GM19467 (cell line): Measurements from ENCODE around the gene DNMT1.
"Not testable (repeated sequence)": the region's sequence is repeated elsewhere in the genome, so short reads cannot be mapped to it uniquely, and the experiment has no call there.

Experiments
- ATAC-seq: cut with Tn5 transposase; IDR thresholded peaks from one replicate; pipeline ENCODE4 v1.9.1; 2021; ENCODE audit warnings: mild to moderate bottlenecking, moderate library complexity; ENCODE audit not compliant: unreplicated experiment

Gene DNMT1

DNA sequence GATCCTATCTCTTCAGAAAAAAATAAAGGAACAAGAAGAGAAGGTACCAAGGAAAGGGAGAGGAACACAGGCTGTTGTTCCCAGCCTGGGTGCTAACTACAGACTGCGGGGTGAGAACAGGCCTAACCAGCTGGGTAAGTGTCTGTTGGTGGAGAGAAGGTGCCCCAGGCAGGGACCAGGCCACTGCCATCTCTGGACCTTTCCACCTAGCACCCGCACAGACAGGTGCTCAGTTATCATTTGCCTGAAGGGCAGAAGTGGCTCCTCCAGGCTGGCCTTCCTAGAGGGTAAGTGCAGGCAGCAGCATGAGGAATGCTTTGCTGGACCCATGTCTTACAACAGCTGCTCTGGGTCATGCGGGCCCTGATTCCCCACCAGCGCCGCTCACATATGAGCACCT is 10.1 kb downstream of the DNMT1 start:
- no peak for ATAC-seq

DNA sequence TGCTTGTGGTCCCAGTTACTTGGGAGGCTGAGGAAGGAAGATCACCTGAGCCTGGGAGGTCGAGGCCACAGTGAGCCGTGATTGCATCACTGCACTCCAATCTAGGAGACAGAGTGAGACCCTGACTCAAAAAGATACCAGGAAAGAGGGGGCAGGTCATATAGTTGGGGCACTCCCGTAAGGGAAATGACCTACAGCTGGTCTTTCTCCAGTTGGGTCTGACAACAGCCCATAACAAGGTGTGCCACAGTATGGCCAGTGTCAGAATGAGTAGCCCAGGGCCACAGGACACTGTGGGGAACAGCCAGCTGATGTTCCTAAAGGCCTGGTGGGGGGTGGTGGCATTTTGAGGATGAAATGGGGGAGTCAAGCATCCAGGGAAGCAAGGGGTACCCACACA is 10.8 kb downstream of the DNMT1 start:
- no peak for ATAC-seq

DNA sequence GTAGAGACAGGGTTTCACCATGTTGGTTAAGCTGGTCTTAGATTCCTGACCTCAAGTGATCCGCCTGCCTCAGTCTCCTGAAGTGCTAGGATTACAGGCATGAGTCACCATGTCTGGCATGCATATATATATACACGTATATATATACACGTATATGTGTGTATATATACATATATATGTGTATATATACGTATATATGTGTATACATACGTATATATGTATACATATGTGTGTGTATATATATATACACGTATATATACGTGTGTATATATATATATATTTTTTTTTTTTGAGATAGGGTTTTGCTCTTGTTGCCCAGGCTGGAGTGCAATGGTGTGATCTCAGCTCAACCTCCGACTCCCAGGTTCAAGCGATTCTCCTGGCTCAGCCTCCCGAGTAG is 11.9 kb downstream of the DNMT1 start:
- ATAC-seq, result no peak

DNA sequence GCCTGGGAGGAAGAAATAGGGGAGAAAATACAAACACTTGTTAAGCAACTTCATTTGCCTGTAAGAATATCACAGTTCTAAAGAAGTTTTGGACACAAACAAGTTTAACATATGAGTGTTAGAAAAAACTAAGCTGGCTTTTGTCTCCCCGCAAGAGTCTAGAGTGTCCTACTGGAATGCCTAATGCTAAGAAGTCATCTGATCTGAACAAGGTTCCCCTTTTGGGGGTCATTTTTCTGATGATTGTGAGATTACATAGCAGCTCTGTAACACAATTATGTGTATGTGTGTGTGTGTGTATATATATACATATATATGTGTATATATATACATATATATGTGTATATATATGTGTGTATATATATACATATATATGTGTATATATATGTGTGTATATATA is 12.7 kb downstream of the DNMT1 start:
- ATAC-seq, result no peak

DNA sequence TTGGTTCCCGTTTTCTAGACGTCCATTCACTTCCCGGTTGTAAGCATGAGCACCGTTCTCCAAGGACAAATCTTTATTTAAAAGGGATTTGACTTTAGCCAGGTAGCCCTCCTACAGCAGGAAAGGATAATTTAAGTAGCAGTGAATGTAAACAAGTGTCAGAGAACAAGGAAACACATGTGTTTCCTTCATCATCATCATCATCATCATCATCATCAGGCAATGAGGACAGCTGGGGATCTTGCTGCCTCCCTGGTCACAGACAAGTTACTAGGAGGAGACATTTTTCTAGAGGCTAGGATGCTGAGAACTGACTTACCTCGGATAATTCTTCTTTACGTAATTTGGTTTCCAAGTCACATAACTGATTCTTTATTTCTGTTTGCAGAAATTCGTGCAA is 14.3 kb downstream of the DNMT1 start:
- no peak for ATAC-seq

DNA sequence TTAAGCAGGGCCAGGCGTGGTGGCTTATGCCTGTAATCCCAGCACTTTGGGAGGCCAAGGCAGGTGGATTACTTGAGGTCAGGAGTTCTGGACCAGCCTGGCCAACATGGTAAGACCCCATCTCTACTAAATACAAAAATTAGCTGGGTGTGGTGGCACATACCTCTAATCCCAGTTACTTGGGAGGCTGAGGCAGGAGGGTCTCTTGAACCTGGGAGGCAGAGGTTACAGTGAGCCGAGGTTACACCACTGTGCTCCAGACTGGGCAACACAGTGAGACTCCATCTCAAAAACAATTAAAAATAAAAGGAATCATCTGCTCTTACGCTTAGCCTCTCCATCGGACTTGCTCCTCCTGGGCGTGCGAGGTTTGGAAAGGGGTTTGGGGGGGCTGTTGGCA is 14.7 kb downstream of the DNMT1 start:
- ATAC-seq, result not testable (repeated sequence)

DNA sequence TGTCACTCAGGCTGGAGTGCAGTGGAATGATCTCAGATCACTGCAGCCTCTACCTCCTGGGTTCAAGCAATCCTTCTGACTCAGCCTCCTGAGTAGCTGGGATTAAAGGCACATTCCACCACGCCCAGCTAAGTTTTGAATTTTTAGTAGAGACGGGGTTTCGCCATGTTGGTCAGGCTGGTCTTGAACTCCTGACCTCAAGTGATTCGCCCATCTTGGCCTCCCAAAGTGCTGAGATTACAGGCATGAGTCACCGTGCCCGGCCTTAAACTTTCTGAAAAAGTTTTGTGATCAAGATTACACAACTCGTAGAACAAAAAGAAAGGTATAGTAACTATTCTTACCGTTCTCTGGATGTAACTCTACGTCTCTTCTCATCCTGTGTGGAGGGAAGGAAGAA is 21.2 kb downstream of the DNMT1 start:
- ATAC-seq, result no peak

DNA sequence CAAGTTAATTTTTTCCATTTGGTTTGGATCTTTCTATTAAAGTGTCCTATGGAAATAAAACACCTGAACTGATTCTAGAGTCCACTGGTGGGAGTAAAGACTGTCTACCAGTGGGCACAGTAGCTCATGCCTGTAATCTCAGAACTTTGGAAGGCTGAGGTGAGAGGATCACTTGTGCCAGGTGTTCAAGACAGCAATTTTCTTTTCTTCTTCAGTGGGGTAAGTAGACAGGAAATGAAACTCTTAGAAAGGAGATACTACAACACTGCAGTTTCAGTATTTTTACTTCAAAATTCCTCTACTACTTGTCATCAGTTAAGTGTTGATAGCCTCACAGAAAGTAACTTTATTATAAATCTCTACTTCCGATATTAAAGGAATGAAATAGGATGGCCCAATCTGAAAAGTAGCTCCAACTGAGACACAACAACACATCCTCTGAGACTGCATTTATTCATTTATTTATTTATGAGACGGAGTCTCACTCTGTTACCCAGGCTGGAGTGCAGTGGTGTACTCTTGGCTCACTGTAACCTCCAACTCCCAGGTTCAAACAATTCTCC is 26.3 kb downstream of the DNMT1 start:
- no peak for ATAC-seq

DNA sequence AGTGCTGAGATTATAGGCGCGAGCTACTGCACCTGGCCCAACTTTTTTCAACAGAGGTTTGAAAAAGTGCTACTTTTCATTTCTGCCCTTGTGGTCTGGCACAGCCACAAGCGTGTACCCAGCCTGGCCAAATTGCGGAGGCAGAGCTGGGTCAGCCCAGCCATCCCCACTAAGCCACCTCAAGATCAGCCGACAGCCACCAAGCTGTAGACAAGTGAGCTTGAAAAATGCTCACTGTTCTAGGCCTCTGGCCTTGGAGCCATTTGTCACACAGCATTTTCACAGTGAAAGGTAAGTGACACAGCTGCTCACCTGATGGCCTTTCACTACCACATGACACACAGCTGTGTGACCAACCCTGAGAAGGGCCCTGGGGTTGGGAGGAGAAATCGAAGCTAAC is 27.3 kb downstream of the DNMT1 start:
- ATAC-seq, result no peak

DNA sequence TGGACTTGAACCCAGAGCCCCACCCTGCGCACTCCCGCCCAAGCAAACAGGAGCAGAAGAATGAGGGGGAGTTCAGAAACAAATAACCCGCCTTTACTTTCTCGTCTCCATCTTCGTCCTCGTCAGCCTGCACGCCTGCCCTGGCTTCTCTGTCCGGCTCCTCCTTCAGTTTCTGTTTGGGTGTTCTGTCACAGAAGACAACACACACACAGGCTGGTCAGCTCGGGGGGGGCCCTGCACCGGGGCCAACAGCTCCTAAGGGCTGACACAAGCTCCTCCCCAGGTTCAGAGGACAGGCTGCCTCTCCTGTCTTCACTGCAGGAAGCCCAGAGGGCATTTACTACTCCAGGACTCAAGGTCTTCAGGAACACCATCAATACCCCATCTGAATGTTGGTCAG is 28.3 kb downstream of the DNMT1 start:
- ATAC-seq, result not testable (repeated sequence)

DNA sequence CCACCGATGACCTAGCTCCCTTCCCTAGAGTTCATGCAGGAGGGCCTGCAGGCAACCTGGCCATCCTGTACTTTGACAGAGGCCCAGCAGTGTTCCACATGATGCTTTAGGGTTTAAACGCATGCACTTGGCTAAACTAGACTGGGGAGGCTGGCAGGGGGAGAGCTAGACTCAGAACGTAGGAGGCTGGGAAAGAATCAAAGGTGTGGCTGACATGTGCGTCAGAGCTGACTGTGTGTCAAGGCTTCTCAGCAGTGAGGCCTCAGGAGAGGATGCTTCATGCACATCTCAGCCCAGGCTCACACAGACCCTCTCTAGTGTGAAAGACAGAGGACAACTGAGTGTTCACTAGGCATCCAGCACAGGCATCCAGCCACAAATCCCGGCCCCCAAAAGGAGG is 28.7 kb downstream of the DNMT1 start:
- ATAC-seq, result no peak

DNA sequence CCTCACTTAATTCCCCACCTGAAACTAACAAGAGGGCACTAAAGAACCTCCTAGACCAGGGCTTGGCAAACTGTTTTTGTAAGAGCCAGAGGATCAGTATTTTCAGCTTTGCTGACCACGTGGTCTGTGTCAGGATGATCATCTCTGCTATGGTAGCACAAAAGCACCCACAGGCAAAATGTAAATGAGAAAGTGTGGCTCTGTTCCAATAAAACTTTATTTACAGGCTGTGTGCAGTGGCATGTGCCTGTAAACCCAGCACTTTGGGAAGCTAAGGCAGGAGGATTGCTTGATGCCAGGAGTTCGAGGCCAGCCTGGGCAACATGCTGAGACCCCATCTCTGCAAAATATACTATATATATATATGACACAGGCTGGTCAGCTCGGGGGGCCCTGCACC is 31.2 kb downstream of the DNMT1 start:
- no peak for ATAC-seq

DNA sequence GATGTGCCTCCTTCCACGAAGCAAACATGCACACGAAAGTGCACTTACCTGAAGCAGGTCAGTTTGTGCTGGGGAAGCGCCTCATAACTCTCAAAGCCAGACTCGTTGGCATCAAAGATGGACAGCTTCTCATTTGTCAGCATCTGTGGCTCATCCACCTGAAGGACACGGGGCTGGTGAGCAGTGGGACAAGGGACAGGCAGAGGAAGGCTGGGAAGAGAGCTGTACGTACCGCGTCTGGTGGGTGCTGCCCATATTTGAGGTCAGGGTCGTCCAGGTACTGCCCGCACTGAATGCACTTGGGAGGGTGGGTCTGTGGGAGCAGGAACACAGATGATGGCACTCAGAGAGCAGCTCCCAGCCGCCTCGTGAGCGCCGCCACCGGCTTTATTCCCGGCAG is 35.1 kb downstream of the DNMT1 start:
- ATAC-seq, result no peak

DNA sequence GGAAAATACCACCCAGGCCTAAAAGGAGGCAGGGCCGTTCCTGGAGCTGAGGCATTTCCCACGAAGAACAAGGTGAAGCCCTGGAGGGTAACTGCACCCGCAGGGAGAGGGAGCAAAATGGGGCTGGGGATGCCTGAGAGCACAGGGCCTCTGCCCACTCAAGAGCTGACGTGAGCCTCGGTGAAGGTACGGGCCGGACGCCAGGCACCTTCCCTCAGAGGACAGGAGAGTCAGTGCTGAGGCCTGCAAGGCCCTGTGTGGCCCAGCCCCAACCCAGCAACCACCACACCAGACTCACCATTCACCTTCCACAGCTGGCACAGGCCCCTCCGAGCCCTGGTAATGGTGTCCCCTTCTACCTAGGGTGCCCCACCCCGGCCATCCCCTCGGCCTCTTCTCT is 36.3 kb downstream of the DNMT1 start:
- ATAC-seq, result no peak

DNA sequence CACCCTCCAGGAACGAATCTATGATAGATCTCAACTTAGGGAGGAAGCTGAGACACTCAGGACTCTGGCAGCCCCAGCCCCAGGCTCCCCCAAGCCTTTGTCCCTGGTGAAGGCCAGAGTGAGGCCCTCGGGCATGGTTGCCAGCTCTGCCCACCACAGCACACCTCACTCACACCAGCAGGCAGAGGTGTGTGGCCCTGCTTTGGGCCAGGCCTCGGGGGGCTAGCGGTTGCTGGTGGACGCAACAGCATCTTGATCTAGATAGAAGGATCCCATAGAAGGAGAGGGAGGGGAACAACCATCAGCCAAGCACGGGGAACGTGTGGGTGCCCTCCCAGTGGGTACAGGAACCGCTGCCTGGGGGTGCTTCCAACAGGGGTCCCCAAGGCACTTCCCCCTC is 36.7 kb downstream of the DNMT1 start:
- ATAC-seq, result no peak

DNA sequence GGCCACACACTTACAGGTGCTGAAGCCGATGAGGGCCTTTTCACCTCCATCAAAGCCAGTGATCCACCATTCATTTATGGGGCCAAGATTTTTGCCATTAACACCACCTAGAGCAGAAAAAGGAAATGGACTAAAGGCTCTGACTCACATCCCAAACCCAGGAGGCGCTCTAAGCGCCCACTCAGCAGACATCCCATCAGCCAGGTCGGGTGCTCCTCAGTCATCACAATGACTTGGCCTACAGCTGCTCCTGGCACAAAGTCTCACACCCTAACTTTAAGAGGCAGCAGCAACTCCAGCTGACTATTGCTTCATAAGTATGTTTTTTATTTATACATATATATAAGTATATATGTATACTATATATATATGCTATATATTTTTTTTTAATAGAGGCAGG is 38.9 kb downstream of the DNMT1 start:
- ATAC-seq, result no peak

DNA sequence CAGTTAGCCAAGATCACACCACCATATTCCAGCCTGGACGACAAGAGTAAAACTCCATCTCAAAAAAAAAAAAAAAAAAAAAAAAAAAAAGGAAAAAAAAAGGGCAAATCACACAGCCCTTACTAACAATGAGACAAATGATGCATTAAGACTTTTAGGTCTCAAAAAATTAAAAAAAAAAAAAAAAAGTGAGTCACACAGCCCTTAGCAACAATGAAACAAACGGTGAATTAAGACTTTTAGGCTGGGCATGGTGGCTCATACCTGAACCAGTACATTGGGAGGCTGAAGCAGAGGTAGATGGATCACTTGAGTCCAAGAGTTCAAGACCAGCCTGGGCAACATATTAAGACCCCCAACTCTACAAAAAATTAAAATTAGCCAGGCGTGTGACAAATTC is 42.7 kb downstream of the DNMT1 start:
- ATAC-seq, result no peak

DNA sequence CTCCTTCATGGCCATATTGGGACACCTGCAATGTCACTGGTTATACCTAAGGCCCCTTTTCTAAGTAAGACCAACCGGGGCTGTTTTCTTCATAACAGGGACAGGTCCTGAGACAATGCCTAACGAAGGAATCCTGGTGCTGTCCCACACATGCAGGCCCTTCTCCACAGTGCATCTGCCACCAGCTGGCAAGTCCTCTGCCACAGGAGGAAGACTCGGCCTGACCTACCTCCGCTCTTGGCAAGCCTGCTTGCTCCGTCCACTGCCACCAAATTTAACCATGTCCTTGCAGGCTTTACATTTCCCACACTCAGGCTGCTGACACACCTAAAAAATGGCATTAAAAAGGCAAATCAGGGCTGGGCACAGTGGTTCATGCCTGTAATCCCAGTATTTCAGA is 43.2 kb downstream of the DNMT1 start:
- ATAC-seq, result no peak

DNA sequence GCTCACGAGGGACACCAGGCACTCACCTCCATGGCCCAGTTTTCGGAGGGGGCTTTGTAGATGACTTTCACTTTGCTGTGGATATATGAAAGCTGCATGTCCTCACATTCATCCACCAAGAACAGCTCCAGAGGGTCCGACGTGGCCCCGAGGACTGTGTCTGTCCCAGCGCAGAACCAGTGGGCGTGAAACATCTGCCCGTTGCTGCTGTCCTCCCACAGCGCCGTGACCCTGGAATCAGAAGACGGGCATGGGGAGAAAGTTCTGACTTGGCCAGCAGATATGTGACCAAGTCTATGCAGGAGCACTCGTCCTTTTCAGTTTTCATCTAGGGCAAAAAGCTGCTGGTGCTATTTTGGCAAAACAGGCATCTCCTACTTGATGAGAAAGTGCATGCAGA is 45.3 kb downstream of the DNMT1 start:
- no peak for ATAC-seq

DNA sequence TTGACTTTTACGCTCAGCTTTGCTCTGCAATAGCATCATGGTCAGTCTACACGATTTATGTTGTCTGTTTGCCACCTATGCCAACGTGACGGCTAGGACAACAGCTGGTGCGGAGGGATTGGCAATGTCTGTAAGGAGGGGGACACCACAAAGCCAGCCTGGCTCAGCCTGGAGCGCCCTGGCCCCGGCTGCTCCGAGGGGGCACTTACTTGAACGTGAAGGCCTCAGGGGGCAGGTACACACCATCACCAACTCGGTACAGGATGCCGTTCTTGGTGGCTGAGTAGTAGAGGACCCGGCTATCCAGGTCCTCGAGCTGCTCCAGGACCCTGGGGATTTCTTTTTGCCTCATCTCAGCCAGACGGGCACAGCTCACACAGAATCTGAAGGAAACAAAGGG is 48.6 kb downstream of the DNMT1 start:
- no peak for ATAC-seq

DNA sequence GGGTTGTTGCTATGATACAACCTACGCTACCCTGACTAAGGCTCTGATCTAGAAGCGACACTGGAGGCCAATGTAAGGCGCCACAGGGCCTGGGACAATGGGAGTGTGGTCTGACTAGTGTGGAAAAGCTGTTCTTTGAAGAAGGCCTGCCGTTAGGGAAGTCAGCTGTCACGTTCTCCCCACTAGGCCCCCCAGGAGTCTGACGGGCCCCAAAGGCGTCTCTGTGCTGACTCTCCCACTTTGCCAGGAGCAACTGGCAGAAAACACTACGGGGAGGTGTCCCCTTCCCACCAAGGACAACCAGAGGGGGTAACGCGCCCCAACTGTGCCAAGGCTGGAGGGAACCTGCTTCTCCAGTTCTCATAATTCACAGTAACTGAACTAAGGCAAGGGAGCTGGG is 49.7 kb downstream of the DNMT1 start:
- no peak for ATAC-seq

DNA sequence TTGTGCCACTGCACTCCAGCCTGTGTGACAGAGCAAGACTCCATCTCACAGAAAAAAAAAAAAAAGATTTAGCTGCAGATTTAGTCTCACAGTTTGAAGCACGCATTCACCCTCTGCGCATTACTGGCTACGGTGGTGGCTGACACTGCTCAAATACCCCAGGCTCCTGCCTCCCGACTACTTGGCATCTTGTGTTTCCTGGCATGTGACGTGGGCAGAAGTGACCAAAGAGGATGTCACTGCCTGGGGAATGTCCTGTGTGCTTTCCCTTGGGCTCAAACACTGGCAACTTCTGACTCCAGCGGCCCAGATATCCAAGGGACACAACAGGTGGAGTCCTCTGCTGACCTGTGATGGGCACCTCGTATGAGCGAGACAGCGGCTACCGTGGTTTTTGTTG is 50.4 kb downstream of the DNMT1 start:
- no peak for ATAC-seq

DNA sequence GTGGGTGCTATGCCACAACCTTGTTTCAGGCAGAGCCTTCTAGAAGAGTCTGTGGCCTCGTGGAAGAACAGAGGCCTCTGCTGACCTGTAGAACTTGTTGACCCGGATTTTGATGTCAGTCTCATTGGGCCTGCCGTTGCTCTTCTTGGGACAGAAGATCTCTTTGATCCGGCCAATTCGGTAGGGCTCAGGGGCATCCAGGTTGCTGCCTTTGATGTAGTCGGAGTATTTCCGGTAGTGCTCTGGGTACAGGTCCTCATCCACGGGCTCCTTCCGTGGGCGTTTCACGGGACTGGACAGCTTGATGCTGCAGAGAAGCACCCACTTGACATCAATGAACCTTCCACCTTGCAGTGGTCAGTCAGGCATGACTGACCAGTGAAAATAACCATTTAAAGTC is 51.1 kb downstream of the DNMT1 start:
- no peak for ATAC-seq
